NOMO-1 treated with dmso at 0.1 percent for 144 hours (cell line): ENCODE measurements around the gene MACROD2.
"Not testable (repeated sequence)": the region's sequence is repeated elsewhere in the genome, so short reads cannot be mapped to it uniquely, and the experiment has no call there.

Experiments
- DNase-seq: peaks from one replicate; lab custom pipeline; 2025; ENCODE audit not compliant: unreplicated experiment; lab: John Stamatoyannopoulos, UW

Gene MACROD2

GRCh38 chr20:14259689-14260088 lies 264.4 kb downstream of the MACROD2 start:
- no peak for DNase-seq

GRCh38 chr20:14260367-14260766 lies 265.1 kb downstream of the MACROD2 start:
- DNase-seq, result no peak

GRCh38 chr20:14264869-14265268 lies 269.6 kb downstream of the MACROD2 start:
- DNase-seq, result no peak

- no peak for DNase-seq
Observed at GRCh38 chr20:14266246-14266645, 270.9 kb downstream of the MACROD2 start.

- DNase-seq, result not testable (repeated sequence)
Observed at GRCh38 chr20:14270751-14271150, 275.4 kb downstream of the MACROD2 start.

- DNase-seq, result no peak
Observed at GRCh38 chr20:14282140-14282539, 286.8 kb downstream of the MACROD2 start.

- no peak for DNase-seq
Observed at GRCh38 chr20:14284443-14284842, 289.1 kb downstream of the MACROD2 start.

GRCh38 chr20:14288341-14289330 lies 293.3 kb downstream of the MACROD2 start:
- no peak for DNase-seq

GRCh38 chr20:14291502-14291901 lies 296.2 kb downstream of the MACROD2 start:
- DNase-seq, result no peak

GRCh38 chr20:14295238-14295637 lies 299.9 kb downstream of the MACROD2 start:
- no peak for DNase-seq

- DNase-seq, result no peak
Observed at GRCh38 chr20:14295770-14296309, 300.5 kb downstream of the MACROD2 start.

- DNase-seq, result no peak
Observed at GRCh38 chr20:14299831-14300230, 304.5 kb downstream of the MACROD2 start.

GRCh38 chr20:14303106-14303505 lies 307.8 kb downstream of the MACROD2 start:
- DNase-seq, result no peak

GRCh38 chr20:14303651-14304050 lies 308.3 kb downstream of the MACROD2 start:
- DNase-seq, result no peak

GRCh38 chr20:14304472-14304871 lies 309.2 kb downstream of the MACROD2 start:
- DNase-seq, result no peak

GRCh38 chr20:14307956-14308355 lies 312.6 kb downstream of the MACROD2 start:
- no peak for DNase-seq

- DNase-seq, result no peak
Observed at GRCh38 chr20:14310977-14311627, 315.8 kb downstream of the MACROD2 start.

- no peak for DNase-seq
Observed at GRCh38 chr20:14312001-14312400, 316.7 kb downstream of the MACROD2 start.

GRCh38 chr20:14313341-14314020 lies 318.2 kb downstream of the MACROD2 start:
- DNase-seq, result no peak

GRCh38 chr20:14319704-14320103 lies 324.4 kb downstream of the MACROD2 start:
- DNase-seq, result no peak

- DNase-seq, result no peak
Observed at GRCh38 chr20:14331646-14332045, 336.3 kb downstream of the MACROD2 start.
